ENCODE results near the gene CACNA1S. TPM values are rescaled to one million over a fixed set of nuclear protein-coding genes. Genes with fewer than 3 reads are reported as not detected.

The CACNA1S gene
- total RNA-seq, 1 donor: not detected

DNA sequence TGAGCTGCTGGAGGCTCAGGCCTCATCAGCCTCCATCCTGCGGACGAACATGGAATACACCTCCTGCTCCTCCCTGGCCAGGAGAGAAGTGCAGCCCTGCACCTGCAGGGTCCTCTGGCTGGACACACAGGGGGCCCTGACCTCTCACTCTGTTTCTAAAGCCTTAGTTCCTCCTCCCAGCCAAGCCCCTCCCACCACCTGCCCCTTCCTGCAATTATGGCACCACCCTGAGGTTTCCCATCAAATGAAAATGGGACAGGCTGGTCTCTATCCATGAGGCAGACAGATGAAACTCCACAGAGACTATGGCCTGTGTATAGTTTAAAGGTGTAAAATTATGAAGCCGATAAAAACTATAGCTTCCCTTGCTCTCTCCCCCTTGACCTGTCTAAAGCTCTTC is 42.6 kb downstream of the CACNA1S start:
- no peak for DNase-seq (ENCODE audit: low read depth)
- no peak overlapping the region for H3K4me3 ChIP-seq (ENCODE audit: low read depth, low read length)
- TF ChIP-seq, protein P1, sequence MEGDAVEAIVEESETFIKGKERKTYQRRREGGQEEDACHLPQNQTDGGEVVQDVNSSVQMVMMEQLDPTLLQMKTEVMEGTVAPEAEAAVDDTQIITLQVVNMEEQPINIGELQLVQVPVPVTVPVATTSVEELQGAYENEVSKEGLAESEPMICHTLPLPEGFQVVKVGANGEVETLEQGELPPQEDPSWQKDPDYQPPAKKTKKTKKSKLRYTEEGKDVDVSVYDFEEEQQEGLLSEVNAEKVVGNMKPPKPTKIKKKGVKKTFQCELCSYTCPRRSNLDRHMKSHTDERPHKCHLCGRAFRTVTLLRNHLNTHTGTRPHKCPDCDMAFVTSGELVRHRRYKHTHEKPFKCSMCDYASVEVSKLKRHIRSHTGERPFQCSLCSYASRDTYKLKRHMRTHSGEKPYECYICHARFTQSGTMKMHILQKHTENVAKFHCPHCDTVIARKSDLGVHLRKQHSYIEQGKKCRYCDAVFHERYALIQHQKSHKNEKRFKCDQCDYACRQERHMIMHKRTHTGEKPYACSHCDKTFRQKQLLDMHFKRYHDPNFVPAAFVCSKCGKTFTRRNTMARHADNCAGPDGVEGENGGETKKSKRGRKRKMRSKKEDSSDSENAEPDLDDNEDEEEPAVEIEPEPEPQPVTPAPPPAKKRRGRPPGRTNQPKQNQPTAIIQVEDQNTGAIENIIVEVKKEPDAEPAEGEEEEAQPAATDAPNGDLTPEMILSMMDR (IDR thresholded peaks at IDR 0.05; ENCODE audit: insufficient read depth, low read length): no peak

DNA sequence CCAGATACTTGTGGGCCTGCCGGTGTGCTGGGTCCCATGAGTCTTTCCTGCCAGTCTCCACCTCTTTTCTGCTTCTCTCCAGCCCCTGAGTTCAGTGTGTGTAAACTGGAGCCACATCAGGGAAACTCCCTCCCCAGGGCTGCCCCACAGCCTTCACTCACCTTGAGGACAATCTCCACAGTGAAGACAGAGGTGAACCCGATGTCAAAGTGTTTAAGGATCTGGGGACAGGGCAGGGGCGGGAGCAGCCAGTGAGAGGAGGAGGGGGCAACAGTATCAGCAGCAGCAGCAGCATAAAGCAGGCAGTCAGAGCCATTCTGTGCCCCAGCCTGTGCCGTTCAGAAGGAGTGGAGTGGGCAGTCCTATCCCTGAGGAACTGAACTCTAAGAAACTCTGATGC is 43.2 kb downstream of the CACNA1S start:
- DNase-seq (ENCODE audit: low read depth): no peak
- H3K4me3 ChIP-seq (ENCODE audit: low read depth, low read length): no peak overlapping the region
- TF ChIP-seq, protein P1 (IDR thresholded peaks at IDR 0.05; ENCODE audit: insufficient read depth, low read length): no peak

DNA sequence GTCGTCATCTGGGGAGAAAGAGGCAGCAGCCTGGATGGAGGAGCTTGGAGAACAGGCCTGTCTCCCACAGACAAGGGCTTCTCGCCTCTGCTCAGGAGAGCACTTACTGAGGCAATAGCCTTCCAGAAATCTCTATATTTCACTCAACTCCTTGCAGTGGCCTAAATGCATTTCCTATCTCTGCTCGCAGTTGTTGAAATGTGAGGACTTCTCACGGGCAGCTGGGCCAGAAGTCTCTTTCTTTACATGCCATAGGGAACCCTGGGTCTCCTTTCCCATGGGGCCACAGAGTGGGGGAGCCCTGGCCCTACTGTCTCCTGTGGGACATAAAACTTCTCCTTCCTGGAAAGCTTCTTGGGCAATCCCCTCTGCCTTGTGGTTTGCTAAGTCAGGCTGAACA is 45.2 kb downstream of the CACNA1S start:
- TF ChIP-seq, protein P1 (IDR thresholded peaks at IDR 0.05; ENCODE audit: insufficient read depth, low read length): no peak
- no peak overlapping the region for H3K4me3 ChIP-seq (ENCODE audit: low read depth, low read length)
- no peak for DNase-seq (ENCODE audit: low read depth)

DNA sequence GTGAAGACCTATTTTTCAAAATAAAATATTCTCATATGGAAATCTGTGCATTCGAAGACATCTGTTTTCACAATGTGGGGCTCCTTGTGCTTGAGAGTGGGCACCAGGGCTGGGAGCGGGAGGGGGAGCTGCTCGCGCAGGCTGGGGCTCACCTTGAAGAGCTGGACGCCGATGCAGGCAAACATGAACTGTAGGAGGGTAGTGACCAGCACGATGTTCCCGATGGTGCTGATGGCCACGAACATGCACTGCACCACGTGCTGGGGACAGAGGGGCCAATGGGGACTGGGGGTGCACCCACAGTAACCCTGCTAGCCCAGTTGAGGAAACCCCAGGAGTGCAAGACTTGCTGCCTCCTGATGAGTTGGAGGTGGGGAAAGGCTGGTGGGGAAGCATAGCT is 46.5 kb downstream of the CACNA1S start:
- no peak for DNase-seq (ENCODE audit: low read depth)
- H3K4me3 ChIP-seq (ENCODE audit: low read depth, low read length): no peak overlapping the region
- TF ChIP-seq, protein P1 (IDR thresholded peaks at IDR 0.05; ENCODE audit: insufficient read depth, low read length): no peak

DNA sequence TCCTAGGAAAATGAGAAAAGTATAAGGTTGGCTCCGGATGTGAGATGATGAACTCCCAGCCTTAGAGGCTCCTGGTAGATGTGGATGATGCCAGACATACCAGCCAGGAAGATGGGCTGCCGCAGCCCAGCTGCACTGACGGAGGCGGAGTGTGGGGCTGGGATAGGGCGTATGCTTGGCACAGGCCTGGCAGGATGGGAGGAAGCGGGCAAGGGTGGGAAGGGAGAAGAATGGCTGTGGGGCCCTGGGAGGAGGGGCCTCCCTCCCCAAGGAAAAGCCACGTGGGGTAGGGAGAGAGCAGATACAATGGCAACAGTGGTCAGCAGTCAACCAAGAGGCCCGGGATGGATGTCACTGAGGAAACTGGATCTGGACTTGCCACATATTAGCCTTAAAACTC is 47.4 kb downstream of the CACNA1S start:
- DNase-seq (ENCODE audit: low read depth): no peak
- TF ChIP-seq, protein P1 (IDR thresholded peaks at IDR 0.05; ENCODE audit: insufficient read depth, low read length): no peak

DNA sequence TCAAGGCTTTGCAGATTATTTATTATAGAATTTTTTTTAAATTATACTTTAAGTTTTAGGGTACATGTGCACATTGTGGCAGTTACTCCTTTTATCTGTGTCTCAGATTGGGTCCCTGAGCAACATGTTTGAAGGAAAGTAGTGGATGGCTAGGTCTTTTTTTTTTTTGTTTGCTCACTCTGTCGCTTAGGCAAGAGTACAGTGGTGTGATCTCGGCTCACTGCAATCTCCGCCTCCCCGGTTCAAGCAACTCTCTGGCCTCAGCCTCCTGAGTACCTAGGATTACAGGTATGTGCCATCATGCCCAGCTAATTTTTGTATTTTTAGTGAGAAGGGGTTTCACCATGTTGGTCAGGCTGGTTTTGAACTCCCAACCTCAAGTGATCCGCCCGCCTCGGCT is 49.1 kb downstream of the CACNA1S start:
- TF ChIP-seq, protein P1 (IDR thresholded peaks at IDR 0.05; ENCODE audit: insufficient read depth, low read length): no peak
- DNase-seq (ENCODE audit: low read depth): no peak
- no peak overlapping the region for H3K4me3 ChIP-seq (ENCODE audit: low read depth, low read length)

More for the DNA sequence above, 47.4 kb downstream of the CACNA1S start:
- no peak overlapping the region for H3K4me3 ChIP-seq (ENCODE audit: low read depth, low read length)

DNA sequence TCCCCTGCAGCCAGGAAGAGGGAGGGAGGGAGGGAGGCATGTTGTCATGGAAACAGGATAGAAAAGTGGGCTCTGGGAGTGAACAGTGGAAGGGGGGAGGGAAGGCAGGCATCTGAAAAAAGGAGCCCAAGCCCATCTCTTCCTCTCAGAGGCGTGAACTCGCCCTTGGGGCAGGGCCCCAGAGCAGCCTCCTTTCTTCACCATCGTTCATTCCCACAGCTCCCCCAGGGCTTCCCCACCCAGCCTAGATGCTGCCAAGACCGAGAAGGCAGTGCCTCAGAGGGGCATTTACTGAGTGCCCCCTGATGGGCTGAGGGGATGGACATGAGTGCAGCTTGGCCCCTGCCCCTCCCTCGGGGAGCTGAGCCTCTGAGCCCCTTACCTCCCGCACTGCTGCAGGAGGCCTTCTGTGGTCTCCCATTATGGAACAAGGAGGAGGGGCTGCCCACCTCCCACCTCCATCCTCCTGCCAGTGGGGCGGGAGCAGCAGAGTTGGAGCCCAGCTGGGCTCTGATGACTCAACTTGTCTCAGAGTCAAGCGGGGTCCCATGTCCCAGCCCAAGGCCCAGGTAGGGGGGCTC is 49.6 kb downstream of the CACNA1S start:
- H3K4me3 ChIP-seq (ENCODE audit: low read depth, low read length): no peak overlapping the region
- TF ChIP-seq, protein P1 (IDR thresholded peaks at IDR 0.05; ENCODE audit: insufficient read depth, low read length): no peak
- no peak for DNase-seq (ENCODE audit: low read depth)

Measured in fibroblast of the aortic adventitia (primary cell).